Spleen (tissue), 11 donors: ENCODE results near the gene NAALADL2. TPM values are rescaled to one million over a fixed set of nuclear protein-coding genes. Genes with fewer than 3 reads are reported as not detected.

Experiments
- DNase-seq: peaks from one replicate; pipeline ENCODE4 v3.0.0-alpha.2; 2020
- H3K27ac ChIP-seq, 8 donors: fragments of 200-600 bp; sonication (generic) in 7 of 8; 1 replicate in 4 of 8; 2 replicates in 4 of 8; pipeline versions ENCODE4 v1.5.0 to v1.8.0; 2016 to 2021; ENCODE audit warnings: inconsistent platforms in 4 of 8, mild to moderate bottlenecking in 4 of 8, moderate library complexity in 1 of 8
- H3K27me3 ChIP-seq, 7 donors: fragments of 200-600 bp; sonication (generic) in 6 of 7; replicated peaks in 1 of 7; 1 replicate in 4 of 7; 2 replicates in 3 of 7; pipeline versions ENCODE4 v1.5.0 to v1.8.0; 2016 to 2021; ENCODE audit warnings: inconsistent platforms in 3 of 7, mild to moderate bottlenecking in 1 of 7
- H3K36me3 ChIP-seq, 6 donors: fragments of 200-600 bp; sonication (generic) in 5 of 6; 1 replicate in 4 of 6; 2 replicates in 2 of 6; pipeline versions ENCODE4 v1.5.0 to v1.8.0; 2016 to 2021; ENCODE audit warnings: inconsistent platforms in 2 of 6
- H3K4me1 ChIP-seq, 6 donors: fragments of 200-600 bp; sonication (generic) in 5 of 6; 1 replicate in 3 of 6; 2 replicates in 3 of 6; pipeline versions ENCODE4 v1.5.0 to v1.8.0; 2016 to 2021; ENCODE audit warnings: inconsistent platforms in 3 of 6
- H3K4me3 ChIP-seq, 8 donors: fragments of 200-600 bp; sonication (generic) in 7 of 8; 1 replicate in 4 of 8; 2 replicates in 4 of 8; pipeline versions ENCODE4 v1.5.0 to v1.8.0; 2016 to 2021; ENCODE audit warnings: inconsistent platforms in 4 of 8, mild to moderate bottlenecking in 4 of 8, moderate library complexity in 2 of 8
- H3K9me3 ChIP-seq, 8 donors: fragments of 200-600 bp; sonication (generic) in 7 of 8; 1 replicate in 4 of 8; 2 replicates in 4 of 8; pipeline versions ENCODE4 v1.5.0 to v1.8.0; 2016 to 2021; ENCODE audit warnings: inconsistent platforms in 4 of 8
- CTCF ChIP-seq, 11 experiments: fragments of 200-600 bp in 7 of 11; fragments of 450-650 bp in 4 of 11; sonication (generic) in 4 of 11; IDR thresholded peaks in 8 of 11; conservative IDR thresholded peaks in 3 of 11; 1 replicate in 7 of 11; 2 replicates in 4 of 11; pipeline versions ENCODE4 v1.4.0 to v1.8.0; 2016 to 2021; ENCODE audit warnings: antibody characterized with exemption in 11 of 11, inconsistent platforms in 4 of 11, mild to moderate bottlenecking in 1 of 11
- POLR2A ChIP-seq, 3 donors: fragments of 450-650 bp; IDR thresholded peaks; one replicate each; pipeline ENCODE4 v1.5.1; 2017; ENCODE audit warnings: antibody characterized with exemption in 3 of 3, mild to moderate bottlenecking in 1 of 3
- POLR2AphosphoS5 ChIP-seq, 3 donors: sonication (generic); formaldehyde crosslinking; IDR thresholded peaks; one replicate each; pipeline ENCODE4 v1.5.1; 2017; ENCODE audit warnings: antibody characterized with exemption in 3 of 3
- WGBS, 5 donors: extraction: QIAGEN DNeasy Blood & Tissue Kit in 3 of 5; methylation state at CpG; one replicate each; pipeline versions ENCODE4 v1.1.5 to v1.1.7; 2013 to 2018; 5-methylcytosine and 5-hydroxymethylcytosine counted together
- intact Hi-C: fragments of 100-400 bp; cut with DNase I; formaldehyde crosslinking; loops from one replicate; pipeline ENCODE4 v1.15.0; 2023; ENCODE audit warnings: low total_unique reads
- polyA plus RNA-seq, 3 donors: library from polyadenylated mRNA; stranded (reverse); fragments of 200-250 nt; gene quantifications; one replicate each; pipeline ENCODE4 v1.2.1, GENCODE V29; 2013
- total RNA-seq, 7 donors: library from RNA; depleted of rRNA in 3 of 7; stranded (reverse); fragments of >200 nt in 3 of 7; fragmentation: NEBNext Ultra II Directional in 4 of 7; extraction: Animal tissue kit (Norgen Biotek cat#: 25700) in 4 of 7; gene quantifications; one replicate each; pipeline versions ENCODE4 v1.1.0 to v1.2.1, GENCODE V29; 2016 to 2021
- donor health status: healthy with polysubstance abuse.
- donor health status: DM: no; HTN: no; CAD: no; lungs with moderate emphysema.
- donor health status: DM: no; HTN: no; CAD: no.
- donor health status: Bipolar disorder and iron deficiency.
- donor health status: healthy.
- donor health status: DM: no; HTN: no; CAD: no.
- donor health status: DM: yes; HTN: yes; CAD: no.

The NAALADL2 gene
- total and polyA plus RNA-seq, 10 donors = 0.09 to 14.4 (median 6.4) TPM

GRCh38 chr3:175007306-175007705 lies 148.2 kb downstream of the NAALADL2 start:
- Histone ChIP-seq H3K9me3 (peaks cover 0 to 6% (median 0%) of the 10 kb centered on the region in 8 donors), H3K27ac (no peak overlapping the region), H3K4me1 (no peaks in the 10 kb centered on the region), H3K27me3 (no peaks in the 10 kb centered on the region), H3K4me3 (no peak overlapping the region), H3K36me3 (no peaks in the 10 kb centered on the region)
- no peak for DNase-seq
- 89 to 100% (median 94%) methylated on average over 1 of the region's 1 CpG for WGBS, 5 donors
- intact Hi-C loops = no loop called here
- no peak for TF ChIP-seq POLR2AphosphoS5 (IDR thresholded peaks at IDR 0.05)
- TF ChIP-seq CTCF (IDR thresholded peaks at IDR 0.05 in 8 of 11, conservative IDR thresholded peaks at IDR 0.05 in 3 of 11) = no peak
- TF ChIP-seq POLR2A (IDR thresholded peaks at IDR 0.05) = no peak

- 88 to 97% (median 93%) methylated on average over 2 of the region's 2 CpGs for WGBS, 5 donors
Measured at GRCh38 chr3:175009295-175009694, 150.2 kb downstream of the NAALADL2 start.

GRCh38 chr3:175015056-175015635 lies 156.0 kb downstream of the NAALADL2 start:
- H3K27me3 ChIP-seq = no peaks in the 10 kb centered on the region
- no peak for TF ChIP-seq POLR2AphosphoS5 (IDR thresholded peaks at IDR 0.05)
- no peak for TF ChIP-seq CTCF (IDR thresholded peaks at IDR 0.05 in 8 of 11, conservative IDR thresholded peaks at IDR 0.05 in 3 of 11)
- no peak for TF ChIP-seq POLR2A (IDR thresholded peaks at IDR 0.05)
- H3K27ac ChIP-seq = no peak overlapping the region
- no peak for DNase-seq
- intact Hi-C loops = no loop called here
- peaks cover 0 to 6% (median 0%) of the 10 kb centered on the region in 8 donors for H3K9me3 ChIP-seq
- 34 to 56% (median 40%) methylated on average over 6 of the region's 6 CpGs for WGBS, 5 donors
- no peaks in the 10 kb centered on the region for H3K36me3 ChIP-seq
- no peaks in the 10 kb centered on the region for H3K4me1 ChIP-seq
- H3K4me3 ChIP-seq = no peak overlapping the region

More at GRCh38 chr3:175009295-175009694, 150.2 kb downstream of the NAALADL2 start:
- H3K4me3 ChIP-seq = no peak overlapping the region
- peaks cover 0 to 6% (median 0%) of the 10 kb centered on the region in 8 donors for H3K9me3 ChIP-seq
- TF ChIP-seq POLR2A (IDR thresholded peaks at IDR 0.05) (no peak), CTCF (IDR thresholded peaks at IDR 0.05 in 8 of 11, conservative IDR thresholded peaks at IDR 0.05 in 3 of 11) (no peak), POLR2AphosphoS5 (IDR thresholded peaks at IDR 0.05) (no peak)
- no peaks in the 10 kb centered on the region for H3K4me1 ChIP-seq
- DNase-seq = no peak
- intact Hi-C loops = no loop called here
- no peak overlapping the region for H3K27ac ChIP-seq
- H3K27me3 ChIP-seq = no peaks in the 10 kb centered on the region
- H3K36me3 ChIP-seq = no peaks in the 10 kb centered on the region

- Histone ChIP-seq H3K27ac (no peak overlapping the region), H3K9me3 (peaks cover 0 to 4% (median 0%) of the 10 kb centered on the region in 8 donors), H3K4me1 (no peaks in the 10 kb centered on the region), H3K27me3 (no peaks in the 10 kb centered on the region), H3K36me3 (no peaks in the 10 kb centered on the region), H3K4me3 (no peak overlapping the region)
- DNase-seq = no peak
- WGBS, 5 donors = 68 to 86% (median 78%) methylated on average over 5 of the region's 5 CpGs
- intact Hi-C loops = no loop called here
- TF ChIP-seq CTCF (IDR thresholded peaks at IDR 0.05 in 8 of 11, conservative IDR thresholded peaks at IDR 0.05 in 3 of 11) (no peak), POLR2AphosphoS5 (IDR thresholded peaks at IDR 0.05) (no peak), POLR2A (IDR thresholded peaks at IDR 0.05) (no peak)
Measured at GRCh38 chr3:175018946-175019727, 160.0 kb downstream of the NAALADL2 start.
